ENCODE measurements around the gene SEL1L. TPM values are rescaled to one million over a fixed set of nuclear protein-coding genes. Genes with fewer than 3 reads are reported as not detected.

Gene SEL1L
- total RNA-seq, 1 experiment from 2014 or later = 41.4 TPM

GRCh38 chr14:81521356-81521755, 12.3 kb downstream of the SEL1L start:
- ChIA-PET RAD21 (ENCODE audit: low non-redundant PET in 1 of 2, low total read pairs in 2 of 2, uncharacterized antibody in 2 of 2, unreplicated experiment in 2 of 2) (no interaction called here), CTCF (no interaction called here), POLR2A (interaction anchor here (2.2 kb wide), 1 partner anchor 12 kb away, joined by 10 read pairs; the partner anchor contains the start of gene SEL1L)
- no peaks in the 10 kb centered on the region for H3K27me3 ChIP-seq (ENCODE audit: insufficient read depth, low read length)
- DNase-seq (ENCODE audit: low read depth, low spot score) (no peak), ATAC-seq (no peak)
- intact Hi-C loops (cut with micrococcal nuclease) = no loop called here
- no peaks in the 10 kb centered on the region for H3K9me3 ChIP-seq (ENCODE audit: control insufficient read depth in 1 of 2, insufficient read depth in 1 of 2, low read depth in 1 of 2, low read length in 2 of 2)
- no peak overlapping the region for H2AFZ ChIP-seq (ENCODE audit: low read depth, low read length, poor library complexity, severe bottlenecking)
- no peaks in the 10 kb centered on the region for H4K20me1 ChIP-seq (ENCODE audit: insufficient read depth)
- H3K79me2 ChIP-seq (ENCODE audit: insufficient read depth, low read length) = no peaks in the 10 kb centered on the region
- H3K4me1 ChIP-seq (ENCODE audit: control insufficient read depth in 1 of 2, insufficient read depth in 2 of 2, low read length in 2 of 2) = no peaks in the 10 kb centered on the region
- no peak overlapping the region for H3K4me2 ChIP-seq (ENCODE audit: low read length)
- no TSS peak for BruUV-seq (replicated peaks)
- H3K9me2 ChIP-seq (ENCODE audit: insufficient read depth) = no peaks in the 10 kb centered on the region
- no peak for TF ChIP-seq EZH2phosphoT487 (IDR thresholded peaks at IDR 0.05; ENCODE audit: borderline replicate concordance)
- TF ChIP-seq SIN3A (IDR thresholded peaks at IDR 0.05; ENCODE audit: low read depth) = no peak
- no peak for TF ChIP-seq EZH2 (IDR thresholded peaks at IDR 0.05)
- TF ChIP-seq, protein P1, sequence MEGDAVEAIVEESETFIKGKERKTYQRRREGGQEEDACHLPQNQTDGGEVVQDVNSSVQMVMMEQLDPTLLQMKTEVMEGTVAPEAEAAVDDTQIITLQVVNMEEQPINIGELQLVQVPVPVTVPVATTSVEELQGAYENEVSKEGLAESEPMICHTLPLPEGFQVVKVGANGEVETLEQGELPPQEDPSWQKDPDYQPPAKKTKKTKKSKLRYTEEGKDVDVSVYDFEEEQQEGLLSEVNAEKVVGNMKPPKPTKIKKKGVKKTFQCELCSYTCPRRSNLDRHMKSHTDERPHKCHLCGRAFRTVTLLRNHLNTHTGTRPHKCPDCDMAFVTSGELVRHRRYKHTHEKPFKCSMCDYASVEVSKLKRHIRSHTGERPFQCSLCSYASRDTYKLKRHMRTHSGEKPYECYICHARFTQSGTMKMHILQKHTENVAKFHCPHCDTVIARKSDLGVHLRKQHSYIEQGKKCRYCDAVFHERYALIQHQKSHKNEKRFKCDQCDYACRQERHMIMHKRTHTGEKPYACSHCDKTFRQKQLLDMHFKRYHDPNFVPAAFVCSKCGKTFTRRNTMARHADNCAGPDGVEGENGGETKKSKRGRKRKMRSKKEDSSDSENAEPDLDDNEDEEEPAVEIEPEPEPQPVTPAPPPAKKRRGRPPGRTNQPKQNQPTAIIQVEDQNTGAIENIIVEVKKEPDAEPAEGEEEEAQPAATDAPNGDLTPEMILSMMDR (IDR thresholded peaks at IDR 0.05 in 2 of 3, conservative IDR thresholded peaks at IDR 0.05 in 1 of 3; ENCODE audit: borderline replicate concordance in 1 of 3, insufficient read depth in 1 of 3, low read depth in 2 of 3, low read length in 2 of 3) = no peak
- no peak for TF ChIP-seq JUND (IDR thresholded peaks at IDR 0.05)
- TF ChIP-seq CEBPB (IDR thresholded peaks at IDR 0.05; ENCODE audit: low read depth) = no peak
- TF ChIP-seq ELF1 (IDR thresholded peaks at IDR 0.05; ENCODE audit: borderline replicate concordance, low read depth) = no peak
- TF ChIP-seq EGR1 (IDR thresholded peaks at IDR 0.05; ENCODE audit: low read depth) = no peak
- no peak for TF ChIP-seq SRF (IDR thresholded peaks at IDR 0.05; ENCODE audit: low read depth)
- TF ChIP-seq MAX (IDR thresholded peaks at IDR 0.05) = no peak
- no peak for TF ChIP-seq FOSL1 (IDR thresholded peaks at IDR 0.05; ENCODE audit: low read depth)
- no peak for TF ChIP-seq ZFX (IDR thresholded peaks at IDR 0.05)
- TF ChIP-seq ZNF274 (IDR thresholded peaks at IDR 0.05; ENCODE audit: low read depth, low read length) = no peak
- no peak for TF ChIP-seq YY1 (IDR thresholded peaks at IDR 0.05; ENCODE audit: extremely low read depth, insufficient replicate concordance, low read depth, low read length)
- no peak for TF ChIP-seq POLR2AphosphoS5 (IDR thresholded peaks at IDR 0.05; ENCODE audit: low read depth, low read length)
- H3K9ac ChIP-seq (ENCODE audit: low read length) = no peak overlapping the region
- no peak overlapping the region for H3K4me3 ChIP-seq (replicated peaks in 1 of 2; ENCODE audit: low read depth in 1 of 2, low read length in 2 of 2)
- peaks cover 0 to 12% of the 10 kb centered on the region in 2 experiments; a peak in 2 of 4 replicates for H3K36me3 ChIP-seq (ENCODE audit: control insufficient read depth in 1 of 2, insufficient read depth in 2 of 2, low read length in 2 of 2)
- no peak overlapping the region for H3K27ac ChIP-seq (ENCODE audit: low read depth, low read length)
